Lower leg skin (tissue), 4 donors: ENCODE data around the gene MAP4K3. TPM values are rescaled to one million over a fixed set of nuclear protein-coding genes. Genes with fewer than 3 reads are reported as not detected.

Experiments
- DNase-seq, 2 donors: peaks; one replicate each; pipeline ENCODE4 v3.0.0-alpha.2; 2019; ENCODE audit warnings: low spot score in 2 of 2
- H3K4me3 ChIP-seq: fragments of 200-600 bp; sonication (generic); 2 replicates; pipeline ENCODE4 v1.5.1; 2017; ENCODE audit warnings: mild to moderate bottlenecking, low read depth; ENCODE audit not compliant: poor library complexity, severe bottlenecking
- POLR2A ChIP-seq, 2 donors: fragments of 450-650 bp; IDR thresholded peaks; one replicate each; pipeline ENCODE4 v1.6.1; 2016 to 2017; ENCODE audit warnings: antibody characterized with exemption in 2 of 2, mild to moderate bottlenecking in 1 of 2, moderate library complexity in 1 of 2
- WGBS, 2 donors: methylation state at CpG; one replicate each; pipeline ENCODE4 v1.1.5; 2018; 5-methylcytosine and 5-hydroxymethylcytosine counted together
- intact Hi-C: fragments of 100-400 bp; cut with DNase I; formaldehyde crosslinking; loops from one replicate; pipeline ENCODE4 v1.15.0; 2023; ENCODE audit warnings: low total_unique reads
- total RNA-seq, 4 donors: library from RNA; depleted of rRNA; stranded (reverse); fragments of >200 nt; gene quantifications; one replicate each; pipeline ENCODE4 v1.1.0, GENCODE V29; 2016
- TF ChIP-seq, protein P1 (sequence below), 3 donors: fragments of 450-650 bp; IDR thresholded peaks; one replicate each; pipeline ENCODE4 v1.5.1; 2016; ENCODE audit warnings: antibody characterized with exemption in 3 of 3, mild to moderate bottlenecking in 3 of 3, moderate library complexity in 2 of 3

MAP4K3 gene
- total RNA-seq, 4 donors from 2014 or later, result 43.1 to 68.8 (median 45.6) TPM

GRCh38 chr2:39203382-39203781 lies 233.7 kb downstream of the MAP4K3 start:
- intact Hi-C loops, result no loop called here
- no peak overlapping the region for H3K4me3 ChIP-seq
- DNase-seq, result no peak
- WGBS, 2 donors, result 76 to 78% methylated on average over 6 of the region's 6 CpGs
- TF ChIP-seq, protein P1, sequence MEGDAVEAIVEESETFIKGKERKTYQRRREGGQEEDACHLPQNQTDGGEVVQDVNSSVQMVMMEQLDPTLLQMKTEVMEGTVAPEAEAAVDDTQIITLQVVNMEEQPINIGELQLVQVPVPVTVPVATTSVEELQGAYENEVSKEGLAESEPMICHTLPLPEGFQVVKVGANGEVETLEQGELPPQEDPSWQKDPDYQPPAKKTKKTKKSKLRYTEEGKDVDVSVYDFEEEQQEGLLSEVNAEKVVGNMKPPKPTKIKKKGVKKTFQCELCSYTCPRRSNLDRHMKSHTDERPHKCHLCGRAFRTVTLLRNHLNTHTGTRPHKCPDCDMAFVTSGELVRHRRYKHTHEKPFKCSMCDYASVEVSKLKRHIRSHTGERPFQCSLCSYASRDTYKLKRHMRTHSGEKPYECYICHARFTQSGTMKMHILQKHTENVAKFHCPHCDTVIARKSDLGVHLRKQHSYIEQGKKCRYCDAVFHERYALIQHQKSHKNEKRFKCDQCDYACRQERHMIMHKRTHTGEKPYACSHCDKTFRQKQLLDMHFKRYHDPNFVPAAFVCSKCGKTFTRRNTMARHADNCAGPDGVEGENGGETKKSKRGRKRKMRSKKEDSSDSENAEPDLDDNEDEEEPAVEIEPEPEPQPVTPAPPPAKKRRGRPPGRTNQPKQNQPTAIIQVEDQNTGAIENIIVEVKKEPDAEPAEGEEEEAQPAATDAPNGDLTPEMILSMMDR (IDR thresholded peaks at IDR 0.05), result no peak
- TF ChIP-seq POLR2A (IDR thresholded peaks at IDR 0.05), result no peak

- 77 to 85% methylated on average over 1 of the region's 1 CpG for WGBS, 2 donors
- no peak overlapping the region for H3K4me3 ChIP-seq
- intact Hi-C loops, result no loop called here
- no peak for TF ChIP-seq POLR2A (IDR thresholded peaks at IDR 0.05)
- TF ChIP-seq, protein P1 (IDR thresholded peaks at IDR 0.05), result no peak
- DNase-seq, result no peak
Observed at GRCh38 chr2:39202639-39203369, 234.3 kb downstream of the MAP4K3 start.

Other genes with a start within 250 kb of the MAP4K3 start
- gene CDKL4, start 193.3 kb downstream of the MAP4K3 start, total RNA-seq, result 1 to 10 TPM in 1 of 4 donors, under 1 TPM in 1, not detected in 2; 0.74 to 1.1 TPM
- 1 to 10 TPM in 2 of 4 donors, under 1 TPM in 2; 0.68 to 1.4 (median 1.1) TPM for gene TMEM178A, start 228.6 kb upstream of the MAP4K3 start, total RNA-seq